H9 (cell line): ENCODE data around the gene SHISA7. TPM values are rescaled to one million over a fixed set of nuclear protein-coding genes. Genes with fewer than 3 reads are reported as not detected.
A peak's percentile ranks its signal among the peaks of the same experiment; 100 is the strongest.

ENCODE experiments used
- DNase-seq: peaks from one replicate; pipeline ENCODE4 v3.0.0-alpha.2; 2017
- H2AFZ ChIP-seq: one replicate; pipeline ENCODE4 v1.6.1; 2013; ENCODE audit warnings: mild to moderate bottlenecking, low read length, control low read depth, moderate library complexity
- H2AK5ac ChIP-seq: 2 replicates; pipeline ENCODE4 v1.6.1; 2013; ENCODE audit warnings: low read length, control low read depth, mixed read lengths; ENCODE audit not compliant: insufficient read length
- H2BK120ac ChIP-seq: one replicate; pipeline ENCODE4 v1.6.1; 2013; ENCODE audit warnings: low read depth, mild to moderate bottlenecking, low read length, control low read depth, inconsistent platforms; ENCODE audit not compliant: poor library complexity, severe bottlenecking
- H2BK12ac ChIP-seq: 2 replicates; pipeline ENCODE4 v1.6.1; 2013; ENCODE audit warnings: low read length, control low read depth, mixed read lengths, low read depth; ENCODE audit not compliant: insufficient read length
- H2BK15ac ChIP-seq: 2 replicates; pipeline ENCODE4 v1.6.1; 2013; ENCODE audit warnings: low read depth, low read length, control low read depth
- H2BK20ac ChIP-seq: one replicate; pipeline ENCODE4 v1.6.1; 2013; ENCODE audit warnings: low read depth, mild to moderate bottlenecking, low read length, control low read depth, inconsistent platforms; ENCODE audit not compliant: poor library complexity, severe bottlenecking
- H2BK5ac ChIP-seq: 2 replicates; pipeline ENCODE4 v1.6.1; 2013; ENCODE audit warnings: low read length, control low read depth, mixed read lengths; ENCODE audit not compliant: insufficient read length
- H3K14ac ChIP-seq: 2 replicates; pipeline ENCODE4 v1.6.1; 2013; ENCODE audit warnings: low read length, control low read depth; ENCODE audit not compliant: insufficient read depth
- H3K18ac ChIP-seq: 2 replicates; pipeline ENCODE4 v1.6.1; 2013; ENCODE audit warnings: low read depth, mild to moderate bottlenecking, mixed read lengths, low read length, control low read depth; ENCODE audit not compliant: insufficient read length
- H3K23ac ChIP-seq: 2 replicates; pipeline ENCODE4 v1.6.1; 2013; ENCODE audit warnings: low read length, control low read depth, mixed read lengths, low read depth; ENCODE audit not compliant: insufficient read length
- H3K23me2 ChIP-seq: 2 replicates; pipeline ENCODE4 v1.6.1; 2013; ENCODE audit warnings: low read depth, mild to moderate bottlenecking, mixed read lengths, low read length, control low read depth; ENCODE audit not compliant: insufficient read length, poor library complexity, severe bottlenecking
- H3K27ac ChIP-seq: 2 replicates; pipeline ENCODE4 v1.5.1; 2013; ENCODE audit warnings: low read length, control low read depth, mixed read lengths, low read depth; ENCODE audit not compliant: insufficient read length
- H3K27me3 ChIP-seq: 2 replicates; pipeline ENCODE4 v1.6.1; 2013; ENCODE audit warnings: low read length, control low read depth, inconsistent platforms; ENCODE audit not compliant: insufficient read depth
- H3K4ac ChIP-seq: 2 replicates; pipeline ENCODE4 v1.6.1; 2013; ENCODE audit warnings: low read depth, mild to moderate bottlenecking, control low read depth, inconsistent platforms, low read length, moderate library complexity
- H3K4me1 ChIP-seq: 2 replicates; pipeline ENCODE4 v1.6.1; 2013; ENCODE audit warnings: low read length, control low read depth, inconsistent platforms; ENCODE audit not compliant: insufficient read depth
- H3K4me2 ChIP-seq: 2 replicates; pipeline ENCODE4 v1.6.1; 2013; ENCODE audit warnings: low read length, control low read depth, mixed read lengths; ENCODE audit not compliant: insufficient read length, insufficient read depth
- H3K56ac ChIP-seq: 2 replicates; pipeline ENCODE4 v1.6.1; 2013; ENCODE audit warnings: low read depth, mild to moderate bottlenecking, mixed read lengths, low read length, control low read depth; ENCODE audit not compliant: insufficient read length
- H3K79me1 ChIP-seq: 2 replicates; pipeline ENCODE4 v1.6.1; 2013; ENCODE audit warnings: low read depth, mild to moderate bottlenecking, moderate library complexity, low read length, control low read depth, inconsistent platforms; ENCODE audit not compliant: insufficient read depth, poor library complexity, severe bottlenecking
- H3K79me2 ChIP-seq: 2 replicates; pipeline ENCODE4 v1.6.1; 2013; ENCODE audit warnings: low read length, control low read depth, inconsistent platforms; ENCODE audit not compliant: insufficient read depth
- H3K9ac ChIP-seq: 2 replicates; pipeline ENCODE4 v1.6.1; 2013; ENCODE audit warnings: low read length, control low read depth, mixed read lengths; ENCODE audit not compliant: insufficient read length; ENCODE audit errors: extremely low read depth
- H3K9me3 ChIP-seq: one replicate; pipeline ENCODE4 v1.6.1; 2013; ENCODE audit warnings: low read depth, low read length, inconsistent platforms; ENCODE audit not compliant: control insufficient read depth
- H3T11ph ChIP-seq: one replicate; pipeline ENCODE4 v1.6.1; 2013; ENCODE audit warnings: mild to moderate bottlenecking, low read length, control low read depth, inconsistent platforms
- H4K20me1 ChIP-seq: one replicate; pipeline ENCODE4 v1.6.1; 2013; ENCODE audit not compliant: control insufficient read depth, insufficient read length, insufficient read depth
- H4K5ac ChIP-seq: 2 replicates; pipeline ENCODE4 v1.6.1; 2013; ENCODE audit warnings: low read depth, mild to moderate bottlenecking, mixed read lengths, low read length, control low read depth; ENCODE audit not compliant: insufficient read length
- H4K8ac ChIP-seq: replicated peaks from 2 replicates; pipeline ENCODE4 v1.6.1; 2013; ENCODE audit warnings: low read length, control low read depth, mixed read lengths, low read depth; ENCODE audit not compliant: insufficient read length
- H4K91ac ChIP-seq: 2 replicates; pipeline ENCODE4 v1.6.1; 2013; ENCODE audit warnings: low read depth, mild to moderate bottlenecking, moderate library complexity, mixed read lengths, low read length, control low read depth; ENCODE audit not compliant: insufficient read length
- H3K27ac Mint-ChIP-seq, 3 experiments: 2 replicates in 2 of 3; 3 replicates in 1 of 3; pipeline ENCODE4 v1.8.0; 2020 to 2021; ENCODE audit warnings: mixed read lengths in 3 of 3, mild to moderate bottlenecking in 1 of 3, moderate library complexity in 1 of 3
- H3K27me3 Mint-ChIP-seq: 2 replicates; pipeline ENCODE4 v1.8.0; 2021; ENCODE audit warnings: low read depth, mild to moderate bottlenecking, moderate library complexity, mixed read lengths
- H3K36me3 Mint-ChIP-seq, 3 experiments: 2 replicates in 2 of 3; 3 replicates in 1 of 3; pipeline ENCODE4 v1.8.0; 2020 to 2021; ENCODE audit warnings: low read depth in 3 of 3, mixed read lengths in 3 of 3; ENCODE audit not compliant: insufficient read depth in 1 of 3
- H3K4me1 Mint-ChIP-seq, 2 experiments: 2 replicates each; pipeline ENCODE4 v1.8.0; 2020; ENCODE audit warnings: mixed read lengths in 2 of 2
- H3K4me3 Mint-ChIP-seq, 2 experiments: 2 replicates in 1 of 2; 3 replicates in 1 of 2; pipeline ENCODE4 v1.8.0; 2020 to 2021; ENCODE audit warnings: mild to moderate bottlenecking in 2 of 2, mixed read lengths in 2 of 2, moderate library complexity in 1 of 2
- H3K9me3 Mint-ChIP-seq, 2 experiments: 2 replicates in 1 of 2; 3 replicates in 1 of 2; pipeline ENCODE4 v1.8.0; 2020; ENCODE audit warnings: mild to moderate bottlenecking in 2 of 2, mixed read lengths in 2 of 2, moderate library complexity in 1 of 2
- CTCF ChIP-seq: fragments of 200-600 bp; sonication (generic); conservative IDR thresholded peaks from 3 replicates; pipeline ENCODE4 v1.8.0; 2021; ENCODE audit warnings: antibody characterized with exemption, mild to moderate bottlenecking
- WGBS: extraction: QIAGEN DNeasy Blood & Tissue Kit; methylation state at CpG from one replicate; pipeline ENCODE4 v1.1.7; 2013; ENCODE audit warnings: missing lambda C conversion rate, low lambda C conversion rate, mixed read lengths; ENCODE audit not compliant: insufficient read length; ENCODE audit errors: extremely low coverage; 5-methylcytosine and 5-hydroxymethylcytosine counted together
- total RNA-seq: library from RNA; stranded (reverse); gene quantifications from 2 replicates; pipeline ENCODE4 v1.2.1, GENCODE V29; 2021

Gene SHISA7
- total RNA-seq, 1 experiment from 2014 or later: 0.31 TPM

DNA sequence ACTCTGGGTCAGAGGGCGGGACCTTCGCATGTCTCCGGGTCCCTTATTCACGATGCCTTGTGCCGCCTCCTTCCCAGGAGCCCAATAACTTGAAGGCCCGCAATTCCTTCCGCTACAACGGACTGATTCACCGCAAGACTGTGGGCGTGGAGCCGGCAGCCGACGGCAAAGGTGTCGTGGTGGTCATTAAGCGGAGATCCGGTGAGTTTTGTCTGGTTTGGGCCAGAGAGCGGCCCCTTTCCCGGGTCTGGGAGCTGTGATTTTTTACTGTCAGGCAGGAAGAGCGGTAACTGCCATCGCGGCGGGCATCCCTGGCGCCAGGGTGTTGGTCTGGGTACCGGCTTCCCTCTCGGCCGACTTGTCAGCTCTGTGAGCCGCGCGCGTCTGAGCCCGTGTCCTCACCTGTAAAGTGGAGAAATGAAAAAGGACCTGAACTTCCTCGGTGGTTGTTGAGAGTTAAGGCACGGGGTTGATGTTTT lies 56.6 kb downstream of the SHISA7 start:
- H3K9me3 ChIP-seq: no peaks in the 10 kb centered on the region
- H3K27me3 ChIP-seq: peaks cover 2% of the 10 kb centered on the region; the same call in 1 of the 2 replicates
- Mint-ChIP-seq H3K27me3 (peaks cover 16% of the 10 kb centered on the region), H3K27ac (peak overlapping the region; percentile 95 to 99 (median 97); a peak in 5 of 7 replicates), H3K4me3 (peak overlapping the region; percentile 98 to 100), H3K9me3 (peaks cover 2 to 3% of the 10 kb centered on the region in 2 experiments; a peak in 2 of 5 replicates), H3K36me3 (peaks cover 40 to 51% (median 50%) of the 10 kb centered on the region in 3 experiments), H3K4me1 (peaks cover 49 to 61% of the 10 kb centered on the region in 2 experiments)
- no peak overlapping the region for H2BK12ac ChIP-seq
- no peak for TF ChIP-seq CTCF
- peaks cover 17% of the 10 kb centered on the region; the same call in 1 of the 2 replicates for H3K79me2 ChIP-seq
- H2AK5ac ChIP-seq: no peak overlapping the region
- H3T11ph ChIP-seq: no peak overlapping the region
- H2BK20ac ChIP-seq: no peak overlapping the region
- H2BK15ac ChIP-seq: no peak overlapping the region
- peaks cover 8% of the 10 kb centered on the region for H3K4me1 ChIP-seq
- H3K23ac ChIP-seq: no peak overlapping the region
- no peak overlapping the region for H3K18ac ChIP-seq
- no peak overlapping the region for H4K8ac ChIP-seq
- peaks cover 3% of the 10 kb centered on the region for H4K20me1 ChIP-seq
- H3K9ac ChIP-seq: peak overlapping the region; percentile 83
- peaks cover 28% of the 10 kb centered on the region for H3K23me2 ChIP-seq
- H2BK120ac ChIP-seq: no peak overlapping the region
- H3K56ac ChIP-seq: no peak overlapping the region
- H4K91ac ChIP-seq: no peak overlapping the region
- H3K4ac ChIP-seq: no peak overlapping the region
- H3K79me1 ChIP-seq: peaks cover 15% of the 10 kb centered on the region
- WGBS: no CpG with 5 or more reads among the region's 33 CpGs
- H3K14ac ChIP-seq: peak overlapping the region; percentile 62; the same call in 1 of the 2 replicates
- H3K27ac ChIP-seq: no peak overlapping the region
- no peak overlapping the region for H2AFZ ChIP-seq
- DNase-seq: no peak
- H3K4me2 ChIP-seq: peak overlapping the region; percentile 87
- H2BK5ac ChIP-seq: no peak overlapping the region
- H4K5ac ChIP-seq: no peak overlapping the region
